Measurements from ENCODE around the gene CD80. TPM values are rescaled to one million over a fixed set of nuclear protein-coding genes. Genes with fewer than 3 reads are reported as not detected.

Gene CD80
- total and polyA plus RNA-seq, 2 of the 8 experiments (the other 6 are each of a cell fraction or from before 2014, with no cell fraction given) = 0.11 TPM; not detected in 1

- Histone ChIP-seq H3K56ac (replicated peaks; ENCODE audit: insufficient read length, low read depth, low read length) (no peak overlapping the region), H3K27ac (ENCODE audit: low read depth, low read length) (no peak overlapping the region), H2AFZ (ENCODE audit: low read length) (no peak overlapping the region), H2BK15ac (ENCODE audit: low read length) (no peak overlapping the region), H2BK5ac (ENCODE audit: low read depth, low read length) (no peak overlapping the region), H3K36me3 (ENCODE audit: control insufficient read depth in 2 of 4, insufficient read depth in 4 of 4, low read length in 3 of 4) (peaks cover 0 to 10% (median 4%) of the 10 kb centered on the region in 4 experiments; a peak in 5 of 8 replicates), H4K8ac (ENCODE audit: extremely low read depth, insufficient read depth, low read length) (no peak overlapping the region), H3K4ac (replicated peaks; ENCODE audit: insufficient read length, low read depth, low read length) (no peak overlapping the region), H4K20me1 (replicated peaks in 1 of 2; ENCODE audit: control insufficient read depth in 1 of 2, insufficient read depth in 2 of 2, low read length in 2 of 2) (no peaks in the 10 kb centered on the region), H2BK20ac (ENCODE audit: low read length) (no peak overlapping the region), H3K23me2 (ENCODE audit: low read depth, low read length) (peaks cover 3% of the 10 kb centered on the region; the same call in 1 of the 2 replicates), H3K4me3 (ENCODE audit: extremely low read depth in 1 of 4, insufficient read depth in 2 of 4, low read depth in 3 of 4, low read length in 4 of 4) (no peak overlapping the region), H3K27me3 (replicated peaks in 1 of 4; ENCODE audit: control insufficient read depth in 3 of 4, extremely low read depth in 1 of 4, insufficient read depth in 3 of 4, low read length in 3 of 4) (no peaks in the 10 kb centered on the region), H3K4me2 (ENCODE audit: insufficient read depth in 1 of 2, low read depth in 2 of 2, low read length in 2 of 2) (no peak overlapping the region), H3K23ac (ENCODE audit: insufficient read length) (no peak overlapping the region), H2BK12ac (ENCODE audit: low read depth, low read length) (no peak overlapping the region), H3K14ac (ENCODE audit: insufficient read length) (no peak overlapping the region), H4K91ac (replicated peaks; ENCODE audit: insufficient read length, low read length) (no peak overlapping the region), H3K79me1 (ENCODE audit: low read depth, low read length) (no peaks in the 10 kb centered on the region), H3K9ac (replicated peaks in 1 of 4; ENCODE audit: extremely low read depth in 1 of 4, low read depth in 3 of 4, low read length in 3 of 4) (no peak overlapping the region), H4K5ac (ENCODE audit: insufficient read length, low read depth, low read length) (no peak overlapping the region), H3K79me2 (ENCODE audit: control insufficient read depth in 1 of 2, insufficient read depth in 2 of 2, low read length in 2 of 2) (0 out of 4 replicates have a peak, but pooled peaks cover 0 to 4% of the 10 kb centered on the region in 2 experiments), H2BK120ac (replicated peaks; ENCODE audit: low read depth, low read length) (no peak overlapping the region), H3K9me3 (ENCODE audit: insufficient read depth in 2 of 2, low read depth in 1 of 2, low read length in 1 of 2) (no peaks in the 10 kb centered on the region), H3K4me1 (replicated peaks in 1 of 4; ENCODE audit: control insufficient read depth in 3 of 4, insufficient read depth in 4 of 4, low read length in 3 of 4) (no peaks in the 10 kb centered on the region), H3K18ac (ENCODE audit: extremely low read depth, low read length) (no peak overlapping the region), H2AK5ac (ENCODE audit: low read depth, low read length) (no peak overlapping the region)
- DNase-seq (ENCODE audit: low read depth in 1 of 2, low spot score in 2 of 2) (no peak), FAIRE-seq (no peak)
- TF ChIP-seq CBX5 (IDR thresholded peaks at IDR 0.05; ENCODE audit: low read depth, low read length) (no peak), RNF2 (IDR thresholded peaks at IDR 0.05; ENCODE audit: borderline replicate concordance, low read depth, low read length, missing control alignments, poor library complexity, severe bottlenecking) (no peak), SAP30 (IDR thresholded peaks at IDR 0.05; ENCODE audit: insufficient read depth, insufficient replicate concordance, low read length) (no peak), EGR1 (IDR thresholded peaks at IDR 0.05; ENCODE audit: borderline replicate concordance, low read depth, low read length) (no peak), POU5F1 (IDR thresholded peaks at IDR 0.05; ENCODE audit: low read depth, low read length) (no peak), TEAD4 (IDR thresholded peaks at IDR 0.05; ENCODE audit: low read depth, low read length) (no peak), CHD2 (IDR thresholded peaks at IDR 0.05; ENCODE audit: low read length) (no peak), EZH2 (IDR thresholded peaks at IDR 0.05; ENCODE audit: low read depth, low read length, severe bottlenecking) (no peak), PHF8 (conservative IDR thresholded peaks at IDR 0.05; ENCODE audit: low read depth, low read length) (no peak), NANOG (IDR thresholded peaks at IDR 0.05; ENCODE audit: insufficient read depth, low read depth, low read length, poor library complexity, severe bottlenecking) (no peak), RBBP5 (IDR thresholded peaks at IDR 0.05; ENCODE audit: borderline replicate concordance, low read depth, low read length) (no peak)
- TF ChIP-seq, protein P1, sequence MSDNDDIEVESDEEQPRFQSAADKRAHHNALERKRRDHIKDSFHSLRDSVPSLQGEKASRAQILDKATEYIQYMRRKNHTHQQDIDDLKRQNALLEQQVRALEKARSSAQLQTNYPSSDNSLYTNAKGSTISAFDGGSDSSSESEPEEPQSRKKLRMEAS (IDR thresholded peaks at IDR 0.05) = no peak
- WGBS, 2 experiments (ENCODE audit: extremely low coverage in 1 of 2, insufficient coverage in 1 of 2, insufficient read length in 1 of 2, insufficient replicate concordance in 2 of 2, low coverage in 1 of 2, low lambda C conversion rate in 2 of 2, missing lambda C conversion rate in 1 of 2) = 87% methylated on average over 3 of the region's 3 CpGs; no CpG with 5 or more reads in 1 of the 2 experiments
- ChIA-PET POLR2A (ENCODE audit: partially characterized antibody) (interaction anchor here (1.6 kb wide), 1 partner anchor 234 kb away, joined by 3 read pairs; no protein-coding TSS in a partner anchor), CTCF (ENCODE audit: partially characterized antibody) (interaction anchor here (1.3 kb wide), 1 partner anchor 188 kb away, joined by 3 read pairs; no protein-coding TSS in a partner anchor)
These were observed 66.6 kb downstream of the CD80 start for GRCh38 chr3:119492810-119493209.
